DND-41 (cell line): ENCODE results near the gene EPC1.

Experiments used
- ATAC-seq: fragments of 200-7000 bp; cut with Tn5 transposase; 3 replicates; pipeline ENCODE4 v1.9.1; 2021; ENCODE audit warnings: low read depth; ENCODE audit not compliant: insufficient read depth
- DNase-seq: peaks from one replicate; pipeline ENCODE4 v3.0.0-alpha.2; 2020
- H2AFZ ChIP-seq: 2 replicates; pipeline ENCODE4 v1.6.0; 2012; ENCODE audit warnings: low read depth, low read length
- H3K27ac ChIP-seq: 2 replicates; pipeline ENCODE4 v1.5.1; 2012; ENCODE audit warnings: low read length, inconsistent platforms
- H3K27me3 ChIP-seq: fragments of 200-600 bp; sonication (generic); 2 replicates; pipeline ENCODE4 v1.6.0; 2012; ENCODE audit warnings: low read length, mild to moderate bottlenecking, inconsistent platforms; ENCODE audit not compliant: insufficient read depth, poor library complexity
- H3K36me3 ChIP-seq: 2 replicates; pipeline ENCODE4 v1.5.1; 2012; ENCODE audit warnings: low read length, inconsistent platforms; ENCODE audit not compliant: insufficient read depth
- H3K4me1 ChIP-seq: 2 replicates; pipeline ENCODE4 v1.5.1; 2012; ENCODE audit warnings: mild to moderate bottlenecking, low read length; ENCODE audit not compliant: insufficient read depth
- H3K4me2 ChIP-seq: 2 replicates; pipeline ENCODE4 v1.6.0; 2012; ENCODE audit warnings: mild to moderate bottlenecking, moderate library complexity, low read length, inconsistent platforms; ENCODE audit not compliant: insufficient read depth
- H3K4me3 ChIP-seq, 2 experiments: fragments of 200-600 bp in 1 of 2; shearing (Covaris generic) in 1 of 2; 2 replicates each; pipeline ENCODE4 v1.5.1; 2012 to 2016; ENCODE audit warnings: inconsistent platforms in 2 of 2, low read length in 2 of 2, mild to moderate bottlenecking in 2 of 2, low read depth in 1 of 2, moderate library complexity in 1 of 2
- H3K79me2 ChIP-seq: 2 replicates; pipeline ENCODE4 v1.6.0; 2012; ENCODE audit warnings: low read length, inconsistent platforms; ENCODE audit not compliant: insufficient read depth
- H3K9ac ChIP-seq: 2 replicates; pipeline ENCODE4 v1.6.0; 2012; ENCODE audit warnings: low read depth, mild to moderate bottlenecking, inconsistent platforms, low read length, moderate library complexity
- H3K9me3 ChIP-seq: 2 replicates; pipeline ENCODE4 v1.5.1; 2012; ENCODE audit warnings: low read length, moderate library complexity, mild to moderate bottlenecking, inconsistent platforms; ENCODE audit not compliant: insufficient read depth, severe bottlenecking
- H4K20me1 ChIP-seq: 2 replicates; pipeline ENCODE4 v1.6.0; 2012; ENCODE audit warnings: low read length; ENCODE audit not compliant: insufficient read depth
- EZH2 ChIP-seq: IDR thresholded peaks from 3 replicates; pipeline ENCODE4 v1.6.1; 2012; ENCODE audit warnings: borderline replicate concordance, low read depth, mild to moderate bottlenecking, moderate library complexity, low read length, inconsistent platforms; ENCODE audit not compliant: severe bottlenecking
- TF ChIP-seq, protein P1 (sequence below): IDR thresholded peaks from 2 replicates; pipeline ENCODE4 v1.5.1; 2012; ENCODE audit warnings: borderline replicate concordance, low read length, moderate library complexity, mild to moderate bottlenecking; ENCODE audit not compliant: poor library complexity, severe bottlenecking; ENCODE audit errors: extremely low read depth

The EPC1 gene

DNA sequence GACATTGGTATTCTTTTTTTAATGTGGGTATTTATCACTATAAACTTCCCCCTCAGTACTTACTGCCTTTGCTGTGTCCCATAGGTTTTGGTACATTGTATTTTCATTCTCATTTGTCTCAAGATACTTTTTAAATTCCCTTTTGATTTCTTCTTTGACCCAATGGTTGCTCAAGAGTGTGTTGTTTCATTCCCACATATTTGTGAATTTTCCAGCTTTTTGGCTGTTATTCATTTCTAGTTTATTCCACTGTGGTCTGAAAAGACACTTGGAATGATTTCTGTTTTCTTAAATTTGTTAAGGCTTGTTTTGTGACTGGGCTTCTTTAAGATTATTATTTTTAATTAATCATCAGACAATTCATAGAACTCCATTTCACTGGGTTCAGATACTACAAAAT is 105.0 kb downstream of the EPC1 start:
- Histone ChIP-seq H3K36me3 (no peaks in the 10 kb centered on the region), H3K9ac (no peak overlapping the region), H3K79me2 (no peaks in the 10 kb centered on the region), H3K9me3 (no peaks in the 10 kb centered on the region), H3K4me2 (no peak overlapping the region), H3K4me1 (no peaks in the 10 kb centered on the region), H3K4me3 (no peak overlapping the region), H2AFZ (no peak overlapping the region), H4K20me1 (no peaks in the 10 kb centered on the region), H3K27me3 (no peaks in the 10 kb centered on the region), H3K27ac (no peak overlapping the region)
- ATAC-seq: no peak
- DNase-seq: no peak
- TF ChIP-seq EZH2: no peak
- TF ChIP-seq, protein P1, sequence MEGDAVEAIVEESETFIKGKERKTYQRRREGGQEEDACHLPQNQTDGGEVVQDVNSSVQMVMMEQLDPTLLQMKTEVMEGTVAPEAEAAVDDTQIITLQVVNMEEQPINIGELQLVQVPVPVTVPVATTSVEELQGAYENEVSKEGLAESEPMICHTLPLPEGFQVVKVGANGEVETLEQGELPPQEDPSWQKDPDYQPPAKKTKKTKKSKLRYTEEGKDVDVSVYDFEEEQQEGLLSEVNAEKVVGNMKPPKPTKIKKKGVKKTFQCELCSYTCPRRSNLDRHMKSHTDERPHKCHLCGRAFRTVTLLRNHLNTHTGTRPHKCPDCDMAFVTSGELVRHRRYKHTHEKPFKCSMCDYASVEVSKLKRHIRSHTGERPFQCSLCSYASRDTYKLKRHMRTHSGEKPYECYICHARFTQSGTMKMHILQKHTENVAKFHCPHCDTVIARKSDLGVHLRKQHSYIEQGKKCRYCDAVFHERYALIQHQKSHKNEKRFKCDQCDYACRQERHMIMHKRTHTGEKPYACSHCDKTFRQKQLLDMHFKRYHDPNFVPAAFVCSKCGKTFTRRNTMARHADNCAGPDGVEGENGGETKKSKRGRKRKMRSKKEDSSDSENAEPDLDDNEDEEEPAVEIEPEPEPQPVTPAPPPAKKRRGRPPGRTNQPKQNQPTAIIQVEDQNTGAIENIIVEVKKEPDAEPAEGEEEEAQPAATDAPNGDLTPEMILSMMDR: no peak

DNA sequence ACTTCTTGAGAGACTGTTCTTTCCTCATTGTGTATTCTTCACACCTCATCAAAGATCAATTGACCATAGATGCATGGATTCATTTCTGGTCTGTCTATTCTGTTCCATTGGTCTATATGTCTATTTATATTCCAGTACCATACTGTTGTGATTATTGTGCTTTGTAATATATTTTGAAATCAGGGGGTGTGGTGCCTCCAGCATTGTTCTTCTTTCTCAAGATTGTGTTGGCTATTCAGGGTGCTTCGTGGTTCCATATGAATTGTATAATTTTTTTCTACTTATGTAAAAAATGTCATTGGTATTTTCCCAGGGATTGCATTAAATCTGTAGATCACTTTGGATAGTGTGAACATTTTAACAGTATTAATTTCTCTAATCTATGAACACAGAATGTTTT is 106.5 kb downstream of the EPC1 start:
- no peaks in the 10 kb centered on the region for H3K4me1 ChIP-seq
- ATAC-seq: no peak

DNA sequence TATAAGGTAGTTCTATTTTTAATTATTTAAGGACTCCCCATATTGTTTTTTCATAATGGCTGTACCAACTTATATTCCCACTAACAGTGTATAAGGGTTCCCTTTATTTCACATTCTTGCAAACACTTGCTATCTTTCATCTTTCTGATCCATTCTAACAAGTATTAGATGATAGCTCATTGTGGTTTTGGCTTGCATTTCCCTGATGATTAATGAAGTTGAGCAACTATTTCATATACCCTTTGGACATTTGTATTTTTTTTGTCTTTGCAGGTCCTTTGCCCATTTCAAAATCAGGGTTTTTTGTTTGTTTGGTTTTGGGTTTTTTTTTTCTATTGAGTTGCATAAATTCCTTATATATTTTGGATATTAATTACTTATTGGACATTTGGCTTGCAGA is 107.2 kb downstream of the EPC1 start:
- ATAC-seq (no peak), DNase-seq (no peak)
- Histone ChIP-seq H3K79me2 (no peaks in the 10 kb centered on the region), H3K4me1 (no peaks in the 10 kb centered on the region), H2AFZ (no peak overlapping the region), H3K27me3 (no peaks in the 10 kb centered on the region), H3K9me3 (no peaks in the 10 kb centered on the region), H4K20me1 (no peaks in the 10 kb centered on the region), H3K4me3 (no peak overlapping the region), H3K27ac (no peak overlapping the region), H3K4me2 (no peak overlapping the region), H3K36me3 (no peaks in the 10 kb centered on the region), H3K9ac (no peak overlapping the region)
- TF ChIP-seq, protein P1: no peak
- TF ChIP-seq EZH2: no peak

More for the DNA sequence above, 106.5 kb downstream of the EPC1 start:
- Histone ChIP-seq H2AFZ (no peak overlapping the region), H3K79me2 (no peaks in the 10 kb centered on the region), H3K27ac (no peak overlapping the region), H3K4me3 (no peak overlapping the region), H3K4me2 (no peak overlapping the region), H3K27me3 (no peaks in the 10 kb centered on the region), H4K20me1 (no peaks in the 10 kb centered on the region), H3K9ac (no peak overlapping the region), H3K36me3 (no peaks in the 10 kb centered on the region), H3K9me3 (no peaks in the 10 kb centered on the region)
- no peak for DNase-seq
- TF ChIP-seq EZH2: no peak
- TF ChIP-seq, protein P1: no peak

DNA sequence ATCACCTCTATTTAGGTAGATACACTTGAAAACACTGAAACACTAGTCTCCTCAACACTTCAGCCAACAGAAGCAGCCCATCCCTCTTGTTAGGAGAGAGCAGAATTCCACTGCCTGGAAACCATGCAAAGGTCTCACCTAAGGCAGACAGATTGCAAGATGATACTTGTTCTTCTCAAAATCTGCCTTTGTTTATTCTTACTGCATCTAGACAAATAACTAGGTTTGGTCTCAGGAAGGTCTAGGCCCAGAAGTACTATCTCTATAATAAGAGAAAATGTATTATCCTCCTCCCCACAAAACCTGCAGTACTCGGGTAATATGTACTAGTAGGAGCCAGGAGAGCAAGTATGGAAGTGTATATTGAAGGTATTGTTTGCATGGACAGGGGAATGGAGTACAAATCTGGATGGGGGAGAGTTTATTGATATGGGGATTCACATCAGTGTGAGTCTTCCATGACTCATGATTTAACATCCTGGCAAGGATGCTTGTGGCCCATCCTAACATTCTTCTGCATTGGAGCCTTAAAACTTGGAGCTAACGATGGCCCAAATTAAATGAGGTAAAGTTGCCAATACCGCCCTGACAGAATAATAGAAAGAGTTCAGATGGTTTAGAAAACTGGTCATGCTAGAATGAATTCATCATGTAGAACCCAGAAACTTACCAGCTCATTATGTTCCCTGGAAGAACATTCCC is 109.2 kb downstream of the EPC1 start:
- H4K20me1 ChIP-seq: no peaks in the 10 kb centered on the region
- no peak for TF ChIP-seq EZH2
- TF ChIP-seq, protein P1: no peak
- H3K36me3 ChIP-seq: no peaks in the 10 kb centered on the region
- H3K27me3 ChIP-seq: no peaks in the 10 kb centered on the region
- H3K4me3 ChIP-seq: no peak overlapping the region
- ATAC-seq (no peak), DNase-seq (no peak)
- no peak overlapping the region for H2AFZ ChIP-seq
- no peak overlapping the region for H3K9ac ChIP-seq
- no peak overlapping the region for H3K4me2 ChIP-seq
- H3K27ac ChIP-seq: no peak overlapping the region
- no peaks in the 10 kb centered on the region for H3K4me1 ChIP-seq
- no peaks in the 10 kb centered on the region for H3K9me3 ChIP-seq
- no peaks in the 10 kb centered on the region for H3K79me2 ChIP-seq
